B cell (primary cell): Measurements from ENCODE around the gene MAP4K4. TPM values are rescaled to one million over a fixed set of nuclear protein-coding genes. Genes with fewer than 3 reads are reported as not detected.

ENCODE experiments used
- ATAC-seq: fragments of 200-7000 bp; cut with Tn5 transposase; one replicate; pipeline ENCODE4 v1.10.0; 2021; ENCODE audit warnings: low read depth, mild to moderate bottlenecking, moderate number of reproducible peaks, moderate library complexity
- CTCF ChIA-PET: fragments of 350-600 bp; sonication (Branson Sonifier 250); formaldehyde crosslinking; loops from one replicate; lab custom pipeline; 2021; ENCODE audit warnings: antibody characterized with exemption, inconsistent platforms; lab: Charles Lee
- POLR2A ChIA-PET: fragments of 350-600 bp; sonication (Branson Sonifier 250); formaldehyde crosslinking; loops from one replicate; lab custom pipeline; 2021; ENCODE audit warnings: antibody characterized with exemption; lab: Charles Lee
- DNase-seq: peaks from one replicate; pipeline ENCODE4 v3.0.0; 2013
- H2AFZ ChIP-seq: 2 replicates; pipeline ENCODE4 v1.6.1; 2012; ENCODE audit warnings: mild to moderate bottlenecking, low read depth, low read length; ENCODE audit not compliant: insufficient read depth, poor library complexity, severe bottlenecking
- H3K27ac ChIP-seq, 2 donors: 1 replicate in 1 of 2; 2 replicates in 1 of 2; pipeline ENCODE4 v1.5.1; 2012 to 2013; ENCODE audit warnings: low read length in 2 of 2, mild to moderate bottlenecking in 2 of 2, moderate library complexity in 1 of 2
- H3K27me3 ChIP-seq, 4 experiments: fragments of 200-600 bp in 1 of 4; sonication (generic) in 1 of 4; replicated peaks in 1 of 4; 1 replicate in 2 of 4; 2 replicates in 2 of 4; pipeline versions ENCODE4 v1.6.1 to v1.7.0; 2013 to 2016; ENCODE audit warnings: low read length in 3 of 4, mild to moderate bottlenecking in 2 of 4, mixed read lengths in 1 of 4, moderate library complexity in 1 of 4; ENCODE audit not compliant: insufficient read depth in 4 of 4, control insufficient read depth in 3 of 4; ENCODE audit errors: control extremely low read depth in 1 of 4
- H3K36me3 ChIP-seq, 2 experiments: replicated peaks in 1 of 2; 1 replicate in 1 of 2; 2 replicates in 1 of 2; pipeline versions ENCODE4 v1.6.1 to v1.7.1; 2013; ENCODE audit warnings: low read length in 1 of 2; ENCODE audit not compliant: insufficient read depth in 2 of 2, control insufficient read depth in 1 of 2; ENCODE audit errors: control extremely low read depth in 1 of 2, extremely low read depth in 1 of 2
- H3K4me1 ChIP-seq, 2 donors: fragments of 200-600 bp in 1 of 2; sonication (generic) in 1 of 2; 1 replicate in 1 of 2; 2 replicates in 1 of 2; pipeline versions ENCODE4 v1.5.1 to v1.6.1; 2013 to 2017; ENCODE audit warnings: low read length in 2 of 2; ENCODE audit not compliant: control insufficient read depth in 2 of 2, insufficient read depth in 2 of 2
- H3K4me2 ChIP-seq: replicated peaks from 2 replicates; pipeline ENCODE3; 2012; ENCODE audit warnings: mild to moderate bottlenecking, low read depth, low read length; ENCODE audit not compliant: poor library complexity, severe bottlenecking
- H3K4me3 ChIP-seq, 5 experiments: fragments of 200-600 bp in 1 of 5; sonication (generic) in 1 of 5; 1 replicate in 3 of 5; 2 replicates in 2 of 5; pipeline versions ENCODE4 v1.5.1 to v1.7.0; 2011 to 2016; ENCODE audit warnings: low read length in 4 of 5, mild to moderate bottlenecking in 4 of 5, low read depth in 2 of 5, control low read depth in 1 of 5, moderate library complexity in 1 of 5; ENCODE audit not compliant: insufficient read depth in 1 of 5; ENCODE audit errors: control extremely low read depth in 1 of 5, extremely low read depth in 1 of 5
- H3K79me2 ChIP-seq: fragments of 200-600 bp; sonication (generic); one replicate; pipeline ENCODE4 v1.6.0; 2016; ENCODE audit warnings: low read length; ENCODE audit not compliant: control insufficient read depth, insufficient read depth
- H3K9ac ChIP-seq: fragments of 200-600 bp; sonication (generic); 2 replicates; pipeline ENCODE4 v1.6.1; 2017; ENCODE audit warnings: mild to moderate bottlenecking, low read length, moderate library complexity
- H3K9me3 ChIP-seq, 3 donors: one replicate each; pipeline versions ENCODE4 v1.6.1 to v1.7.1; 2013; ENCODE audit warnings: low read length in 2 of 3; ENCODE audit not compliant: control insufficient read depth in 2 of 3, insufficient read depth in 1 of 3; ENCODE audit errors: control extremely low read depth in 1 of 3
- H4K20me1 ChIP-seq: 2 replicates; pipeline ENCODE4 v1.6.0; 2012; ENCODE audit warnings: mild to moderate bottlenecking, low read length; ENCODE audit not compliant: insufficient read depth, control insufficient read depth, poor library complexity, severe bottlenecking
- H3K27ac Mint-ChIP-seq: one replicate; pipeline ENCODE4 v1.8.0; 2021; ENCODE audit warnings: mixed read lengths
- H3K27me3 Mint-ChIP-seq: one replicate; pipeline ENCODE4 v1.8.0; 2021; ENCODE audit warnings: mixed read lengths
- H3K4me1 Mint-ChIP-seq: one replicate; pipeline ENCODE4 v1.8.0; 2021; ENCODE audit warnings: mixed read lengths
- H3K4me3 Mint-ChIP-seq: one replicate; pipeline ENCODE4 v1.8.0; 2021; ENCODE audit warnings: mixed read lengths
- H3K9me3 Mint-ChIP-seq: one replicate; pipeline ENCODE4 v1.8.0; 2022; ENCODE audit warnings: mixed read lengths; ENCODE audit not compliant: insufficient read depth
- CTCF ChIP-seq: fragments of 200-600 bp; IDR thresholded peaks from one replicate; pipeline ENCODE4 v1.8.0; 2022; ENCODE audit warnings: antibody characterized with exemption, mild to moderate bottlenecking
- EZH2 ChIP-seq: IDR thresholded peaks from 2 replicates; pipeline ENCODE4 v1.6.1; 2012; ENCODE audit warnings: borderline replicate concordance, low read depth, mild to moderate bottlenecking, moderate library complexity, low read length; ENCODE audit not compliant: insufficient read depth, poor library complexity, severe bottlenecking
- WGBS: methylation state at CpG from one replicate; pipeline ENCODE4 v1.1.5; 2013; ENCODE audit warnings: missing lambda C conversion rate; ENCODE audit not compliant: insufficient coverage; 5-methylcytosine and 5-hydroxymethylcytosine counted together
- intact Hi-C: fragments of 100-400 bp; cut with micrococcal nuclease; formaldehyde crosslinking; loops from one replicate; pipeline ENCODE4 v1.10.0; 2022
- polyA plus RNA-seq: library from polyadenylated mRNA; depleted of rRNA; stranded (reverse); fragments of >200 nt; gene quantifications from 2 replicates; pipeline ENCODE4 v1.2.3, GENCODE V29; 2012
- total RNA-seq, 2 donors: library from RNA; stranded (reverse); fragments of 120-200 nt in 1 of 2; gene quantifications; 1 replicate in 1 of 2; 2 replicates in 1 of 2; pipeline versions ENCODE4 v1.2.3 to v1.2.4, GENCODE V29; 2013 to 2022

Gene MAP4K4
- total and polyA plus RNA-seq, 2 donors (not counting 1 experiment from before 2014, with no cell fraction given), result 54.8 to 280 TPM

GRCh38 chr2:101759162-101759561, 61.7 kb downstream of the MAP4K4 start:
- no peak for DNase-seq
- Mint-ChIP-seq H3K9me3 (no peaks in the 10 kb centered on the region), H3K4me3 (no peak overlapping the region), H3K27me3 (no peaks in the 10 kb centered on the region), H3K4me1 (peaks cover 71% of the 10 kb centered on the region), H3K27ac (no peak overlapping the region)
- ChIA-PET CTCF (interaction anchor here (0.7 to 1.1 kb wide), 3 partner anchors 9 to 25 kb away, joined by 3 read pairs; no protein-coding TSS in a partner anchor), POLR2A (interaction anchor here (0.6 to 0.9 kb wide), 2 partner anchors 34 to 43 kb away, joined by 5 to 9 read pairs; no protein-coding TSS in a partner anchor)
- no peak for ATAC-seq
- Histone ChIP-seq H4K20me1 (peaks cover 75% of the 10 kb centered on the region), H3K36me3 (peaks cover 0 to 2% of the 10 kb centered on the region in 2 experiments), H3K27me3 (no peaks in the 10 kb centered on the region), H3K4me1 (peaks cover 65 to 67% of the 10 kb centered on the region in 2 donors), H3K4me2 (no peak overlapping the region), H3K9ac (no peak overlapping the region), H3K79me2 (peaks cover 95% of the 10 kb centered on the region), H2AFZ (no peak overlapping the region), H3K4me3 (no peak overlapping the region), H3K27ac (no peak overlapping the region), H3K9me3 (no peaks in the 10 kb centered on the region)
- WGBS, result 60% methylated on average over 1 of the region's 2 CpGs
- intact Hi-C loops, result no loop called here
- TF ChIP-seq EZH2 (no peak), CTCF (no peak)

GRCh38 chr2:101762451-101763171, 65.1 kb downstream of the MAP4K4 start:
- CTCF ChIA-PET, result interaction anchor here (0.7 to 2.7 kb wide), 7 partner anchors 8 to 343 kb away, joined by 3 to 15 read pairs (median 4); no protein-coding TSS in a partner anchor
- intact Hi-C loops, result no loop called here
- no peak overlapping the region for H3K9ac ChIP-seq
- H3K4me2 ChIP-seq, result peak overlapping the region; percentile 1
- H4K20me1 ChIP-seq, result peaks cover 69% of the 10 kb centered on the region
- peak overlapping the region; percentile 67 for H3K27ac Mint-ChIP-seq
- H3K9me3 Mint-ChIP-seq, result no peaks in the 10 kb centered on the region
- POLR2A ChIA-PET, result no interaction called here
- DNase-seq (no peak), ATAC-seq (no peak)
- 100% methylated on average over 1 of the region's 4 CpGs for WGBS
- H3K27ac ChIP-seq, result peak overlapping the region in 1 of 2 donors; percentile 49
- no peaks in the 10 kb centered on the region for H3K9me3 ChIP-seq
- H3K4me1 ChIP-seq, result peaks cover 57 to 58% of the 10 kb centered on the region in 2 donors
- TF ChIP-seq EZH2 (no peak), CTCF (no peak)
- peak overlapping the region; percentile 44 for H3K4me3 Mint-ChIP-seq
- H3K79me2 ChIP-seq, result peaks cover 94% of the 10 kb centered on the region
- no peaks in the 10 kb centered on the region for H3K27me3 Mint-ChIP-seq
- no peak overlapping the region for H3K4me3 ChIP-seq
- H3K27me3 ChIP-seq, result no peaks in the 10 kb centered on the region
- H3K36me3 ChIP-seq, result no peaks in the 10 kb centered on the region
- H2AFZ ChIP-seq, result no peak overlapping the region
- H3K4me1 Mint-ChIP-seq, result peaks cover 73% of the 10 kb centered on the region
